Mucosa of rectum (tissue), 2 donors: ENCODE data around the gene SLC25A28.
"Not testable (repeated sequence)": the region's sequence is repeated elsewhere in the genome, so short reads cannot be mapped to it uniquely, and the experiment has no call there.

ENCODE experiments used
- H3K27ac ChIP-seq, 2 donors: one replicate each; pipeline ENCODE4 v1.7.0; 2013; ENCODE audit warnings: inconsistent platforms in 2 of 2, low read depth in 2 of 2, low read length in 2 of 2
- H3K27me3 ChIP-seq, 2 donors: one replicate each; pipeline ENCODE4 v1.7.0; 2013; ENCODE audit warnings: low read length in 2 of 2; ENCODE audit not compliant: control insufficient read depth in 2 of 2, insufficient read depth in 2 of 2
- H3K36me3 ChIP-seq, 2 donors: one replicate each; pipeline ENCODE4 v1.7.0; 2013; ENCODE audit warnings: low read length in 2 of 2; ENCODE audit not compliant: control insufficient read depth in 2 of 2, insufficient read depth in 2 of 2
- H3K4me1 ChIP-seq, 2 donors: one replicate each; pipeline ENCODE4 v1.7.0; 2013; ENCODE audit warnings: low read length in 2 of 2, mild to moderate bottlenecking in 1 of 2; ENCODE audit not compliant: control insufficient read depth in 2 of 2, insufficient read depth in 2 of 2
- H3K4me3 ChIP-seq, 2 donors: one replicate each; pipeline ENCODE4 v1.7.0; 2013; ENCODE audit warnings: low read length in 2 of 2
- H3K9ac ChIP-seq, 2 donors: one replicate each; pipeline ENCODE4 v1.7.0; 2013; ENCODE audit warnings: low read length in 2 of 2, low read depth in 1 of 2, mild to moderate bottlenecking in 1 of 2
- H3K9me3 ChIP-seq, 2 donors: one replicate each; pipeline ENCODE4 v1.7.0; 2013; ENCODE audit warnings: low read length in 2 of 2; ENCODE audit not compliant: control insufficient read depth in 2 of 2
- donor health status: healthy.
- donor health status: Normal muscosa, but diverticular disease.

Gene SLC25A28

GRCh38 chr10:99628923-99629624, 8.8 kb upstream of the SLC25A28 start:
- H3K4me3 ChIP-seq: no peak overlapping the region
- no peak overlapping the region for H3K27ac ChIP-seq
- H3K9ac ChIP-seq: no peak overlapping the region
- H3K4me1 ChIP-seq: no peaks in the 10 kb centered on the region
- no peaks in the 10 kb centered on the region for H3K9me3 ChIP-seq
- H3K27me3 ChIP-seq: no peaks in the 10 kb centered on the region
- H3K36me3 ChIP-seq: no peaks in the 10 kb centered on the region

GRCh38 chr10:99625124-99625523, 4.9 kb upstream of the SLC25A28 start:
- not testable (repeated sequence) for H3K36me3 ChIP-seq, H3K4me3 ChIP-seq, H3K9ac ChIP-seq, H3K27me3 ChIP-seq, H3K4me1 ChIP-seq, H3K27ac ChIP-seq, H3K9me3 ChIP-seq

GRCh38 chr10:99623919-99624318, 3.7 kb upstream of the SLC25A28 start:
- no peaks in the 10 kb centered on the region for H3K36me3 ChIP-seq
- no peaks in the 10 kb centered on the region for H3K27me3 ChIP-seq
- no peaks in the 10 kb centered on the region for H3K9me3 ChIP-seq
- H3K4me1 ChIP-seq: peaks cover 4 to 10% of the 10 kb centered on the region in 2 donors
- H3K27ac ChIP-seq: no peak overlapping the region
- H3K4me3 ChIP-seq: no peak overlapping the region
- H3K9ac ChIP-seq: no peak overlapping the region

GRCh38 chr10:99621454-99622251, 1.4 kb upstream of the SLC25A28 start:
- H3K4me3 ChIP-seq: peak overlapping the region; percentile 75 to 82
- no peaks in the 10 kb centered on the region for H3K27me3 ChIP-seq
- H3K4me1 ChIP-seq: peaks cover 17 to 22% of the 10 kb centered on the region in 2 donors
- H3K9me3 ChIP-seq: no peaks in the 10 kb centered on the region
- H3K9ac ChIP-seq: peak overlapping the region; percentile 85 to 96
- H3K27ac ChIP-seq: peak overlapping the region; percentile 95 to 97
- H3K36me3 ChIP-seq: no peaks in the 10 kb centered on the region

- Histone ChIP-seq H3K9me3 (no peaks in the 10 kb centered on the region), H3K4me1 (peaks cover 18 to 22% of the 10 kb centered on the region in 2 donors), H3K9ac (peak overlapping the region; percentile 85 to 96), H3K36me3 (no peaks in the 10 kb centered on the region), H3K27ac (peak overlapping the region; percentile 95 to 97), H3K27me3 (no peaks in the 10 kb centered on the region), H3K4me3 (peak overlapping the region; percentile 75 to 82)
Observed at GRCh38 chr10:99620711-99621453, 643 bp upstream of the SLC25A28 start.

- Histone ChIP-seq H3K4me1 (peaks cover 18 to 22% of the 10 kb centered on the region in 2 donors), H3K9ac (peak overlapping the region; percentile 83 to 92), H3K27me3 (no peaks in the 10 kb centered on the region), H3K36me3 (peaks cover 0 to 6% of the 10 kb centered on the region in 2 donors), H3K4me3 (peak overlapping the region; percentile 81 to 93), H3K9me3 (no peaks in the 10 kb centered on the region), H3K27ac (peak overlapping the region; percentile 59 to 76)
Observed at GRCh38 chr10:99619090-99619800, 994 bp downstream of the SLC25A28 start.

- Histone ChIP-seq H3K27ac (no peak overlapping the region), H3K4me3 (peak overlapping the region in 1 of 2 donors; percentile 93), H3K9ac (no peak overlapping the region)
Observed at GRCh38 chr10:99617696-99618095, 2.5 kb downstream of the SLC25A28 start.

GRCh38 chr10:99615426-99615825, 4.8 kb downstream of the SLC25A28 start:
- Histone ChIP-seq H3K9ac (no peak overlapping the region), H3K4me3 (no peak overlapping the region), H3K9me3 (no peaks in the 10 kb centered on the region), H3K4me1 (peaks cover 14 to 16% of the 10 kb centered on the region in 2 donors), H3K27ac (no peak overlapping the region), H3K36me3 (peaks cover 19 to 32% of the 10 kb centered on the region in 2 donors), H3K27me3 (no peaks in the 10 kb centered on the region)

More at GRCh38 chr10:99617696-99618095, 2.5 kb downstream of the SLC25A28 start:
- Histone ChIP-seq H3K9me3 (no peaks in the 10 kb centered on the region), H3K36me3 (peaks cover 8 to 17% of the 10 kb centered on the region in 2 donors), H3K27me3 (no peaks in the 10 kb centered on the region), H3K4me1 (peaks cover 18 to 22% of the 10 kb centered on the region in 2 donors)

- Histone ChIP-seq H3K9ac (no peak overlapping the region), H3K27ac (no peak overlapping the region), H3K9me3 (no peaks in the 10 kb centered on the region), H3K4me3 (no peak overlapping the region), H3K4me1 (peaks cover 0 to 7% of the 10 kb centered on the region in 2 donors), H3K36me3 (peaks cover 27 to 38% of the 10 kb centered on the region in 2 donors), H3K27me3 (no peaks in the 10 kb centered on the region)
Observed at GRCh38 chr10:99612167-99612831, 7.9 kb downstream of the SLC25A28 start.
